Measurements from ENCODE around the gene BICC1. TPM values are rescaled to one million over a fixed set of nuclear protein-coding genes. Genes with fewer than 3 reads are reported as not detected.

Gene BICC1
- total and polyA plus RNA-seq, 2 donors (not counting 3 experiments of a cell fraction or from before 2014, with no cell fraction given), result 0.06 to 0.29 TPM

- no peak overlapping the region for H3K27ac ChIP-seq (ENCODE audit: insufficient read depth, low read depth, low read length)
- no TSS peak for BruUV-seq (replicated peaks)
- no peak overlapping the region for H2AFZ ChIP-seq (ENCODE audit: low read depth, low read length)
- H3K79me2 ChIP-seq (ENCODE audit: control insufficient read depth, insufficient read depth, low read length), result no peaks in the 10 kb centered on the region
- POLR2A ChIA-PET, result no interaction called here
- H3K36me3 ChIP-seq (ENCODE audit: control insufficient read depth in 2 of 2, extremely low read depth in 1 of 2, insufficient read depth in 2 of 2, low read length in 2 of 2), result no peaks in the 10 kb centered on the region
- intact Hi-C loops (cut with micrococcal nuclease) (no loop called here), dilution Hi-C loops (cut with MboI; ENCODE audit: extremely low pct_ligation_motif_present, low sequenced_read_pairs) (no loop called here)
- no peak for FAIRE-seq
- no peak overlapping the region for H3K4me3 ChIP-seq (replicated peaks in 1 of 3; ENCODE audit: insufficient read depth in 1 of 3, low read depth in 1 of 3, low read length in 3 of 3)
- CTCF ChIA-PET, result no interaction called here
- no peak overlapping the region for H3K4me2 ChIP-seq (ENCODE audit: insufficient read depth, low read length)
- no peaks in the 10 kb centered on the region for H3K9me3 ChIP-seq (replicated peaks; ENCODE audit: control insufficient read depth, insufficient read depth, low read length)
- no peaks in the 10 kb centered on the region for H4K20me1 ChIP-seq (replicated peaks; ENCODE audit: control insufficient read depth, extremely low read depth, insufficient read depth, low read length)
- no peak overlapping the region for H3K9ac ChIP-seq (replicated peaks; ENCODE audit: extremely low read depth, insufficient read depth, low read length)
- TF ChIP-seq JUN (IDR thresholded peaks at IDR 0.05; ENCODE audit: borderline replicate concordance, insufficient read depth, insufficient read length, low read depth) (no peak), MYC (IDR thresholded peaks at IDR 0.05; ENCODE audit: low read depth, low read length) (no peak), MAX (IDR thresholded peaks at IDR 0.05; ENCODE audit: insufficient read depth, insufficient read length) (no peak), EZH2 (IDR thresholded peaks at IDR 0.05; ENCODE audit: borderline replicate concordance, low read depth, low read length, severe bottlenecking) (no peak)
- TF ChIP-seq, protein P1, sequence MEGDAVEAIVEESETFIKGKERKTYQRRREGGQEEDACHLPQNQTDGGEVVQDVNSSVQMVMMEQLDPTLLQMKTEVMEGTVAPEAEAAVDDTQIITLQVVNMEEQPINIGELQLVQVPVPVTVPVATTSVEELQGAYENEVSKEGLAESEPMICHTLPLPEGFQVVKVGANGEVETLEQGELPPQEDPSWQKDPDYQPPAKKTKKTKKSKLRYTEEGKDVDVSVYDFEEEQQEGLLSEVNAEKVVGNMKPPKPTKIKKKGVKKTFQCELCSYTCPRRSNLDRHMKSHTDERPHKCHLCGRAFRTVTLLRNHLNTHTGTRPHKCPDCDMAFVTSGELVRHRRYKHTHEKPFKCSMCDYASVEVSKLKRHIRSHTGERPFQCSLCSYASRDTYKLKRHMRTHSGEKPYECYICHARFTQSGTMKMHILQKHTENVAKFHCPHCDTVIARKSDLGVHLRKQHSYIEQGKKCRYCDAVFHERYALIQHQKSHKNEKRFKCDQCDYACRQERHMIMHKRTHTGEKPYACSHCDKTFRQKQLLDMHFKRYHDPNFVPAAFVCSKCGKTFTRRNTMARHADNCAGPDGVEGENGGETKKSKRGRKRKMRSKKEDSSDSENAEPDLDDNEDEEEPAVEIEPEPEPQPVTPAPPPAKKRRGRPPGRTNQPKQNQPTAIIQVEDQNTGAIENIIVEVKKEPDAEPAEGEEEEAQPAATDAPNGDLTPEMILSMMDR (IDR thresholded peaks at IDR 0.05; ENCODE audit: extremely low read depth in 1 of 2, insufficient read depth in 1 of 2, low read depth in 1 of 2, low read length in 2 of 2), result no peak
- H3K4me1 ChIP-seq (ENCODE audit: control insufficient read depth, extremely low read depth, insufficient read depth, low read length), result no peaks in the 10 kb centered on the region
- DNase-seq (ENCODE audit: low read depth, low spot score), result no peak
- H3K9me1 ChIP-seq (replicated peaks; ENCODE audit: control insufficient read depth, extremely low read depth, insufficient read depth, low read length), result no peaks in the 10 kb centered on the region
- H3K27me3 ChIP-seq (ENCODE audit: control insufficient read depth in 2 of 2, insufficient read depth in 2 of 2, low read length in 2 of 2), result no peaks in the 10 kb centered on the region
Observed at GRCh38 chr10:58573144-58573543, 60.5 kb downstream of the BICC1 start.

- POLR2A ChIA-PET, result no interaction called here
- dilution Hi-C loops (cut with MboI; ENCODE audit: extremely low pct_ligation_motif_present, low sequenced_read_pairs), result no loop called here
Observed at GRCh38 chr10:58574058-58574457, 61.4 kb downstream of the BICC1 start.

More at GRCh38 chr10:58574058-58574457, 61.4 kb downstream of the BICC1 start:
- no peak overlapping the region for H3K4me2 ChIP-seq (ENCODE audit: insufficient read depth, low read length)
- CTCF ChIA-PET, result no interaction called here
- FAIRE-seq (no peak), DNase-seq (ENCODE audit: low read depth, low spot score) (no peak)
- BruUV-seq (replicated peaks), result no TSS peak
- H4K20me1 ChIP-seq (replicated peaks; ENCODE audit: control insufficient read depth, extremely low read depth, insufficient read depth, low read length), result no peaks in the 10 kb centered on the region
- H3K79me2 ChIP-seq (ENCODE audit: control insufficient read depth, insufficient read depth, low read length), result no peaks in the 10 kb centered on the region
- TF ChIP-seq, protein P1 (IDR thresholded peaks at IDR 0.05; ENCODE audit: extremely low read depth in 1 of 2, insufficient read depth in 1 of 2, low read depth in 1 of 2, low read length in 2 of 2), result no peak
- TF ChIP-seq JUN (IDR thresholded peaks at IDR 0.05; ENCODE audit: borderline replicate concordance, insufficient read depth, insufficient read length, low read depth) (no peak), MYC (IDR thresholded peaks at IDR 0.05; ENCODE audit: low read depth, low read length) (no peak), POLR2A (IDR thresholded peaks at IDR 0.05; ENCODE audit: low read depth, low read length) (no peak), MAX (IDR thresholded peaks at IDR 0.05; ENCODE audit: insufficient read depth, insufficient read length) (no peak), FOS (IDR thresholded peaks at IDR 0.05; ENCODE audit: borderline replicate concordance, insufficient read depth, low read length) (no peak), EZH2 (IDR thresholded peaks at IDR 0.05; ENCODE audit: borderline replicate concordance, low read depth, low read length, severe bottlenecking) (no peak), GATA2 (IDR thresholded peaks at IDR 0.05; ENCODE audit: insufficient read depth, insufficient read length, low read depth, low read length) (no peak), POLR2AphosphoS5 (IDR thresholded peaks at IDR 0.05; ENCODE audit: insufficient read depth, low read depth, low read length) (no peak)
- H3K27ac ChIP-seq (ENCODE audit: insufficient read depth, low read depth, low read length), result no peak overlapping the region
- no peaks in the 10 kb centered on the region for H3K4me1 ChIP-seq (ENCODE audit: control insufficient read depth, extremely low read depth, insufficient read depth, low read length)
- no peaks in the 10 kb centered on the region for H3K36me3 ChIP-seq (ENCODE audit: control insufficient read depth in 2 of 2, extremely low read depth in 1 of 2, insufficient read depth in 2 of 2, low read length in 2 of 2)
- H3K9ac ChIP-seq (replicated peaks; ENCODE audit: extremely low read depth, insufficient read depth, low read length), result no peak overlapping the region
- intact Hi-C loops (cut with micrococcal nuclease), result no loop called here
- H3K9me3 ChIP-seq (replicated peaks; ENCODE audit: control insufficient read depth, insufficient read depth, low read length), result no peaks in the 10 kb centered on the region
- H3K9me1 ChIP-seq (replicated peaks; ENCODE audit: control insufficient read depth, extremely low read depth, insufficient read depth, low read length), result no peaks in the 10 kb centered on the region
- no peak overlapping the region for H3K4me3 ChIP-seq (replicated peaks in 1 of 3; ENCODE audit: insufficient read depth in 1 of 3, low read depth in 1 of 3, low read length in 3 of 3)
- no peaks in the 10 kb centered on the region for H3K27me3 ChIP-seq (ENCODE audit: control insufficient read depth in 2 of 2, insufficient read depth in 2 of 2, low read length in 2 of 2)
- no peak overlapping the region for H2AFZ ChIP-seq (ENCODE audit: low read depth, low read length)
